Caco-2 (cell line): ENCODE results near the gene FRYL. TPM values are rescaled to one million over a fixed set of nuclear protein-coding genes. Genes with fewer than 3 reads are reported as not detected.

Experiments used
- BruUV-seq: library from RNA; stranded (reverse); fragments of 400-500 nt; replicated peaks from 2 replicates; lab custom pipeline; 2021; lab: Mats Ljungman, UMichigan
- CTCF ChIA-PET: fragments of 300-600 bp; sonication (Branson Sonifier 250); formaldehyde crosslinking; loops from one replicate; lab custom pipeline; 2022; ENCODE audit warnings: antibody characterized with exemption; lab: Charles Lee
- POLR2A ChIA-PET: fragments of 300-600 bp; sonication (Branson Sonifier 250); formaldehyde crosslinking; loops from one replicate; lab custom pipeline; 2022; ENCODE audit warnings: antibody characterized with exemption; lab: Charles Lee
- DNase-seq, 2 experiments: peaks; one replicate each; pipeline versions ENCODE4 v3.0.0 to v3.0.0-alpha.2; 2020 to 2022
- H3K27me3 ChIP-seq: replicated peaks from 2 replicates; pipeline ENCODE4 v1.6.0; 2011; ENCODE audit warnings: low read length; ENCODE audit not compliant: control insufficient read depth, insufficient read depth
- H3K36me3 ChIP-seq: 2 replicates; pipeline ENCODE4 v1.5.1; 2011; ENCODE audit warnings: low read length; ENCODE audit not compliant: control insufficient read depth, insufficient read depth
- H3K4me1 ChIP-seq: fragments of 250-450 bp; sonication (Bioruptor Pico); 2 replicates; pipeline ENCODE4 v1.5.1; 2020; ENCODE audit warnings: mild to moderate bottlenecking
- H3K4me3 ChIP-seq: 2 replicates; pipeline ENCODE4 v1.5.1; 2011; ENCODE audit warnings: low read depth, mild to moderate bottlenecking, control low read depth, low read length
- H3K9me3 ChIP-seq: fragments of 250-450 bp; sonication (Bioruptor Pico); 2 replicates; pipeline ENCODE4 v1.5.1; 2020; ENCODE audit warnings: mild to moderate bottlenecking, moderate library complexity
- H3K27ac Mint-ChIP-seq: one replicate; pipeline ENCODE4 v1.8.0; 2022; ENCODE audit warnings: mixed read lengths; ENCODE audit not compliant: unreplicated experiment
- H3K27me3 Mint-ChIP-seq: one replicate; pipeline ENCODE4 v1.8.0; 2022; ENCODE audit warnings: mixed read lengths; ENCODE audit not compliant: insufficient read depth, unreplicated experiment
- H3K36me3 Mint-ChIP-seq: one replicate; pipeline ENCODE4 v1.8.0; 2022; ENCODE audit warnings: mild to moderate bottlenecking, mixed read lengths; ENCODE audit not compliant: insufficient read depth, unreplicated experiment
- H3K4me1 Mint-ChIP-seq: one replicate; pipeline ENCODE4 v1.8.0; 2022; ENCODE audit warnings: low read depth, mixed read lengths; ENCODE audit not compliant: unreplicated experiment
- H3K4me3 Mint-ChIP-seq: one replicate; pipeline ENCODE4 v1.8.0; 2022; ENCODE audit warnings: mild to moderate bottlenecking, moderate library complexity, mixed read lengths; ENCODE audit not compliant: unreplicated experiment
- H3K9me3 Mint-ChIP-seq: one replicate; pipeline ENCODE4 v1.8.0; 2022; ENCODE audit warnings: mixed read lengths; ENCODE audit not compliant: unreplicated experiment
- CTCF ChIP-seq, 2 experiments: fragments of 200-600 bp in 1 of 2; IDR thresholded peaks; 1 replicate in 1 of 2; 2 replicates in 1 of 2; pipeline versions ENCODE4 v1.5.1 to v1.8.0; 2011 to 2022; ENCODE audit warnings: antibody characterized with exemption in 1 of 2, control low read depth in 1 of 2, inconsistent platforms in 1 of 2, low read depth in 1 of 2, low read length in 1 of 2, mild to moderate bottlenecking in 1 of 2, moderate library complexity in 1 of 2; ENCODE audit not compliant: insufficient read depth in 1 of 2, severe bottlenecking in 1 of 2, unreplicated experiment in 1 of 2
- intact Hi-C: fragments of 100-400 bp; cut with micrococcal nuclease; formaldehyde crosslinking; loops from one replicate; pipeline ENCODE4 v1.10.0; 2022; ENCODE audit not compliant: unreplicated experiment
- total RNA-seq: library from RNA; stranded (reverse); gene quantifications from 2 replicates; pipeline ENCODE4 v1.2.3, GENCODE V29; 2022

FRYL gene
- total RNA-seq, 1 experiment from 2014 or later = 27.4 TPM

- no peaks in the 10 kb centered on the region for H3K9me3 Mint-ChIP-seq
- H3K4me3 Mint-ChIP-seq = peak overlapping the region; percentile 95
- ChIA-PET POLR2A (interaction anchor here (0.5 to 1.4 kb wide), 4 partner anchors 9 to 52 kb away, joined by 3 to 7 read pairs (median 3); no protein-coding TSS in a partner anchor), CTCF (interaction anchor here (0.7 kb wide), 1 partner anchor 202 kb away, joined by 7 read pairs; no protein-coding TSS in a partner anchor)
- Histone ChIP-seq H3K36me3 (no peaks in the 10 kb centered on the region; the same call in 1 of the 2 replicates), H3K27me3 (no peaks in the 10 kb centered on the region), H3K4me3 (peak overlapping the region; percentile 62), H3K9me3 (no peaks in the 10 kb centered on the region), H3K4me1 (no peaks in the 10 kb centered on the region)
- peaks cover 15% of the 10 kb centered on the region for H3K36me3 Mint-ChIP-seq
- peak overlapping the region; percentile 94 for H3K27ac Mint-ChIP-seq
- intact Hi-C loops = loop anchor here (1.0 to 5.0 kb wide), 6 partner anchors 50 to 203 kb away; partner anchors contain the start of gene OCIAD1
- H3K27me3 Mint-ChIP-seq = no peaks in the 10 kb centered on the region
- TF ChIP-seq CTCF (IDR thresholded peaks at IDR 0.05; ENCODE audit: insufficient read depth in 1 of 2, low read depth in 1 of 2, low read length in 1 of 2, severe bottlenecking in 1 of 2, unreplicated experiment in 1 of 2) = no peak
- BruUV-seq = TSS peak; percentile 95
- no peaks in the 10 kb centered on the region for H3K4me1 Mint-ChIP-seq
- no peak for DNase-seq
Observed at GRCh38 chr4:48780865-48781214, 761 bp upstream of the FRYL start.

GRCh38 chr4:48779095-48779997 lies 733 bp downstream of the FRYL start:
- Mint-ChIP-seq H3K9me3 (no peaks in the 10 kb centered on the region), H3K36me3 (peaks cover 15% of the 10 kb centered on the region), H3K27me3 (no peaks in the 10 kb centered on the region), H3K4me1 (no peaks in the 10 kb centered on the region), H3K4me3 (peak overlapping the region; percentile 95), H3K27ac (peak overlapping the region; percentile 94)
- Histone ChIP-seq H3K36me3 (no peaks in the 10 kb centered on the region; the same call in 1 of the 2 replicates), H3K27me3 (no peaks in the 10 kb centered on the region), H3K4me1 (no peaks in the 10 kb centered on the region), H3K4me3 (peak overlapping the region; percentile 96), H3K9me3 (no peaks in the 10 kb centered on the region)
- ChIA-PET POLR2A (interaction anchor here (0.6 to 0.7 kb wide), 2 partner anchors 127 to 206 kb away, joined by 6 read pairs; no protein-coding TSS in a partner anchor), CTCF (no interaction called here)
- TF ChIP-seq CTCF (IDR thresholded peaks at IDR 0.05; ENCODE audit: insufficient read depth in 1 of 2, low read depth in 1 of 2, low read length in 1 of 2, severe bottlenecking in 1 of 2, unreplicated experiment in 1 of 2) = no peak
- intact Hi-C loops = loop anchor here (10.0 kb wide), 1 partner anchor 55 kb away; no protein-coding TSS in a partner anchor
- DNase-seq = peak; percentile 54 to 74
- BruUV-seq = no TSS peak

- H3K36me3 Mint-ChIP-seq = peaks cover 15% of the 10 kb centered on the region
- Histone ChIP-seq H3K9me3 (no peaks in the 10 kb centered on the region), H3K4me3 (peak overlapping the region; percentile 96), H3K36me3 (no peaks in the 10 kb centered on the region; the same call in 1 of the 2 replicates), H3K27me3 (no peaks in the 10 kb centered on the region), H3K4me1 (no peaks in the 10 kb centered on the region)
- no peak for TF ChIP-seq CTCF (IDR thresholded peaks at IDR 0.05; ENCODE audit: insufficient read depth in 1 of 2, low read depth in 1 of 2, low read length in 1 of 2, severe bottlenecking in 1 of 2, unreplicated experiment in 1 of 2)
- H3K27ac Mint-ChIP-seq = peak overlapping the region; percentile 72
- TSS peak; percentile 61 for BruUV-seq
- intact Hi-C loops = loop anchor here (10.0 kb wide), 1 partner anchor 54 kb away; no protein-coding TSS in a partner anchor
- ChIA-PET POLR2A (no interaction called here), CTCF (no interaction called here)
- peak in 1 of 2 experiments; percentile 13 for DNase-seq
- no peaks in the 10 kb centered on the region for H3K4me1 Mint-ChIP-seq
- peak overlapping the region; percentile 95 for H3K4me3 Mint-ChIP-seq
- no peaks in the 10 kb centered on the region for H3K9me3 Mint-ChIP-seq
- H3K27me3 Mint-ChIP-seq = no peaks in the 10 kb centered on the region
Observed at GRCh38 chr4:48778431-48779094, 1.5 kb downstream of the FRYL start.
